Neuron (in vitro differentiated cells): ENCODE data around the gene CORT.
"Not testable (repeated sequence)": the region's sequence is repeated elsewhere in the genome, so short reads cannot be mapped to it uniquely, and the experiment has no call there.

Source experiments
- H2AFZ ChIP-seq: one replicate; pipeline ENCODE4 v1.6.1; 2013; ENCODE audit warnings: low read depth, mild to moderate bottlenecking, inconsistent platforms, low read length, moderate library complexity
- H3K27me3 ChIP-seq: one replicate; pipeline ENCODE4 v1.6.1; 2013; ENCODE audit warnings: low read length; ENCODE audit not compliant: insufficient read depth
- H3K36me3 ChIP-seq: one replicate; pipeline ENCODE4 v1.6.1; 2013; ENCODE audit warnings: low read length; ENCODE audit not compliant: insufficient read depth
- H3K4me1 ChIP-seq: one replicate; pipeline ENCODE4 v1.6.1; 2013; ENCODE audit warnings: low read length; ENCODE audit not compliant: insufficient read depth
- H3K4me3 ChIP-seq: 2 replicates; pipeline ENCODE4 v1.5.1; 2013; ENCODE audit warnings: mild to moderate bottlenecking, low read length, moderate library complexity
- H3K9me3 ChIP-seq: one replicate; pipeline ENCODE4 v1.6.1; 2013; ENCODE audit warnings: low read length

The CORT gene

GRCh38 chr1:10444795-10445397, 4.9 kb upstream of the CORT start:
- H3K9me3 ChIP-seq, result no peaks in the 10 kb centered on the region
- H3K36me3 ChIP-seq, result peaks cover 19% of the 10 kb centered on the region
- H3K4me3 ChIP-seq, result no peak overlapping the region
- H2AFZ ChIP-seq, result no peak overlapping the region
- no peaks in the 10 kb centered on the region for H3K4me1 ChIP-seq
- no peaks in the 10 kb centered on the region for H3K27me3 ChIP-seq

GRCh38 chr1:10446790-10447422, 2.9 kb upstream of the CORT start:
- H3K4me1 ChIP-seq, result peaks cover 8% of the 10 kb centered on the region
- no peaks in the 10 kb centered on the region for H3K27me3 ChIP-seq
- no peak overlapping the region for H2AFZ ChIP-seq
- H3K9me3 ChIP-seq, result no peaks in the 10 kb centered on the region
- no peak overlapping the region for H3K4me3 ChIP-seq
- peaks cover 17% of the 10 kb centered on the region for H3K36me3 ChIP-seq

- Histone ChIP-seq H3K4me3 (no peak overlapping the region), H3K4me1 (peaks cover 8% of the 10 kb centered on the region), H3K36me3 (peaks cover 9% of the 10 kb centered on the region), H3K27me3 (no peaks in the 10 kb centered on the region), H2AFZ (no peak overlapping the region), H3K9me3 (no peaks in the 10 kb centered on the region)
Measured at GRCh38 chr1:10450156-10450814, 454 bp downstream of the CORT start.

- no peak overlapping the region for H2AFZ ChIP-seq
- no peaks in the 10 kb centered on the region for H3K9me3 ChIP-seq
- H3K4me3 ChIP-seq, result no peak overlapping the region
- H3K36me3 ChIP-seq, result peaks cover 4% of the 10 kb centered on the region
- H3K4me1 ChIP-seq, result peaks cover 8% of the 10 kb centered on the region
- no peaks in the 10 kb centered on the region for H3K27me3 ChIP-seq
Measured at GRCh38 chr1:10450836-10451235, 1.0 kb downstream of the CORT start.

- H3K4me3 ChIP-seq, result no peak overlapping the region
- H2AFZ ChIP-seq, result no peak overlapping the region
- H3K4me1 ChIP-seq, result peaks cover 8% of the 10 kb centered on the region
- H3K9me3 ChIP-seq, result no peaks in the 10 kb centered on the region
- no peaks in the 10 kb centered on the region for H3K27me3 ChIP-seq
- H3K36me3 ChIP-seq, result peaks cover 4% of the 10 kb centered on the region
Measured at GRCh38 chr1:10451287-10451686, 1.5 kb downstream of the CORT start.

GRCh38 chr1:10456048-10456447, 6.2 kb downstream of the CORT start:
- Histone ChIP-seq H2AFZ (no peak overlapping the region), H3K4me1 (peaks cover 6% of the 10 kb centered on the region), H3K36me3 (peaks cover 8% of the 10 kb centered on the region), H3K4me3 (no peak overlapping the region), H3K27me3 (no peaks in the 10 kb centered on the region), H3K9me3 (no peaks in the 10 kb centered on the region)

GRCh38 chr1:10456661-10457060, 6.8 kb downstream of the CORT start:
- H2AFZ ChIP-seq, result no peak overlapping the region
- no peak overlapping the region for H3K4me3 ChIP-seq
- no peaks in the 10 kb centered on the region for H3K4me1 ChIP-seq
- peaks cover 14% of the 10 kb centered on the region for H3K36me3 ChIP-seq
- H3K9me3 ChIP-seq, result no peaks in the 10 kb centered on the region
- H3K27me3 ChIP-seq, result no peaks in the 10 kb centered on the region

- not testable (repeated sequence) for H3K4me3 ChIP-seq, H2AFZ ChIP-seq, H3K9me3 ChIP-seq, H3K27me3 ChIP-seq, H3K4me1 ChIP-seq
- H3K36me3 ChIP-seq, result peaks cover 19% of the 10 kb centered on the region
Measured at GRCh38 chr1:10457462-10457861, 7.6 kb downstream of the CORT start.

- Histone ChIP-seq H3K27me3 (no peaks in the 10 kb centered on the region), H3K4me3 (no peak overlapping the region), H3K4me1 (no peaks in the 10 kb centered on the region), H3K36me3 (peaks cover 23% of the 10 kb centered on the region), H2AFZ (no peak overlapping the region), H3K9me3 (no peaks in the 10 kb centered on the region)
Measured at GRCh38 chr1:10457875-10458274, 8.0 kb downstream of the CORT start.

- H3K4me3 ChIP-seq, result no peak overlapping the region
- H2AFZ ChIP-seq, result no peak overlapping the region
- no peaks in the 10 kb centered on the region for H3K27me3 ChIP-seq
- no peaks in the 10 kb centered on the region for H3K4me1 ChIP-seq
- H3K36me3 ChIP-seq, result peaks cover 29% of the 10 kb centered on the region
- H3K9me3 ChIP-seq, result no peaks in the 10 kb centered on the region
Measured at GRCh38 chr1:10459184-10459583, 9.4 kb downstream of the CORT start.

- H3K4me3 ChIP-seq, result no peak overlapping the region
- no peaks in the 10 kb centered on the region for H3K27me3 ChIP-seq
- peaks cover 3% of the 10 kb centered on the region for H3K4me1 ChIP-seq
- no peak overlapping the region for H2AFZ ChIP-seq
- H3K9me3 ChIP-seq, result no peaks in the 10 kb centered on the region
- peaks cover 56% of the 10 kb centered on the region for H3K36me3 ChIP-seq
Measured at GRCh38 chr1:10467078-10467477, 17.2 kb downstream of the CORT start.

GRCh38 chr1:10470043-10470442, 20.2 kb downstream of the CORT start:
- Histone ChIP-seq H2AFZ (no peak overlapping the region), H3K36me3 (peaks cover 35% of the 10 kb centered on the region), H3K4me1 (peaks cover 7% of the 10 kb centered on the region), H3K4me3 (no peak overlapping the region), H3K27me3 (no peaks in the 10 kb centered on the region), H3K9me3 (no peaks in the 10 kb centered on the region)

GRCh38 chr1:10471411-10472219, 21.8 kb downstream of the CORT start:
- Histone ChIP-seq H3K36me3 (peaks cover 22% of the 10 kb centered on the region), H3K4me3 (peak overlapping the region; percentile 75), H3K9me3 (no peaks in the 10 kb centered on the region), H3K4me1 (peaks cover 18% of the 10 kb centered on the region), H2AFZ (peak overlapping the region; percentile 79), H3K27me3 (no peaks in the 10 kb centered on the region)
